ENCODE results near the gene THUMPD3. TPM values are rescaled to one million over a fixed set of nuclear protein-coding genes. Genes with fewer than 3 reads are reported as not detected.

THUMPD3 gene
- total RNA-seq, 4 donors from 2014 or later = 18.8 to 32.1 (median 25.8) TPM

DNA sequence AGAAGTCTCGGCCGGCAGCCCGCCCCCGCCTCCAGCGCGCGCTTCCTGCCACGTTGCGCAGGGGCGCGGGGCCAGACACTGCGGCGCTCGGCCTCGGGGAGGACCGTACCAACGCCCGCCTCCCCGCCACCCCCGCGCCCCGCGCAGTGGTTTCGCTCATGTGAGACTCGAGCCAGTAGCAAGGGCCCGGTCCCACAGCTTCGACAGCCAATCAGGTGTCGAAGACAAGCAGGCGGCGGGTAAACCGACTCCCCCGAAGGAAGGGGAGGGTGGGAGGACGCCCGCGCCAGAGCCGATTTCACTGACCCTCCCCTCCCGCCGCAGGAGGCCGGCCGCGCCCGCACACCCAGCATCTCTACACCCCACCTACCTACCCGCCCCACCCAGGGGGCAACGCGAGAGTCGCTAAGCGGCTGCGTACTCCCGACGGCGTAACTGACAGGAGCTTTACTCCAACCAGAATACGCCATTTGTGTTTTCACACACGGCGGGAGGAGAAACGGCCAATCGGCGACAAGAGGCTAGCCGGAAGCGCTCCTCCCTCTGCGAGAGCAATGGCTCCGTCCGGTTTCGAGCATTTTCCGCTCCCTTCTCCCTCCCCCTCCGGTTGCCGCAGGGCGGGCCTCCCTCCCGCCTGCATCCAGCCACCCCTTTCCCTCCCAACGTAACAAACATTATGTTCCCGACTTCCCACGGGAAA lies 33.9 kb downstream of the THUMPD3 start:
- H3K9me3 ChIP-seq = no peaks in the 10 kb centered on the region
- TF ChIP-seq POLR2AphosphoS5 (IDR thresholded peaks at IDR 0.05) (no peak), POLR2A (IDR thresholded peaks at IDR 0.05) (peak in 1 of 2 donors; percentile 9), EP300 (IDR thresholded peaks at IDR 0.05) (no peak)
- TF ChIP-seq, protein P1, sequence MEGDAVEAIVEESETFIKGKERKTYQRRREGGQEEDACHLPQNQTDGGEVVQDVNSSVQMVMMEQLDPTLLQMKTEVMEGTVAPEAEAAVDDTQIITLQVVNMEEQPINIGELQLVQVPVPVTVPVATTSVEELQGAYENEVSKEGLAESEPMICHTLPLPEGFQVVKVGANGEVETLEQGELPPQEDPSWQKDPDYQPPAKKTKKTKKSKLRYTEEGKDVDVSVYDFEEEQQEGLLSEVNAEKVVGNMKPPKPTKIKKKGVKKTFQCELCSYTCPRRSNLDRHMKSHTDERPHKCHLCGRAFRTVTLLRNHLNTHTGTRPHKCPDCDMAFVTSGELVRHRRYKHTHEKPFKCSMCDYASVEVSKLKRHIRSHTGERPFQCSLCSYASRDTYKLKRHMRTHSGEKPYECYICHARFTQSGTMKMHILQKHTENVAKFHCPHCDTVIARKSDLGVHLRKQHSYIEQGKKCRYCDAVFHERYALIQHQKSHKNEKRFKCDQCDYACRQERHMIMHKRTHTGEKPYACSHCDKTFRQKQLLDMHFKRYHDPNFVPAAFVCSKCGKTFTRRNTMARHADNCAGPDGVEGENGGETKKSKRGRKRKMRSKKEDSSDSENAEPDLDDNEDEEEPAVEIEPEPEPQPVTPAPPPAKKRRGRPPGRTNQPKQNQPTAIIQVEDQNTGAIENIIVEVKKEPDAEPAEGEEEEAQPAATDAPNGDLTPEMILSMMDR (IDR thresholded peaks at IDR 0.05) = peak in 1 of 4 experiments; percentile 8
- WGBS, 2 donors (ENCODE audit: low coverage in 1 of 2) = 1% methylated on average over 17 of the region's 71 CpGs; no CpG with 5 or more reads in 1 of the 2 donors
- H3K36me3 ChIP-seq = peaks cover 0 to 12% of the 10 kb centered on the region in 2 donors
- peak overlapping the region; percentile 54 to 84 for H3K4me3 ChIP-seq
- peaks cover 24 to 73% (median 34%) of the 10 kb centered on the region in 3 donors for H3K4me1 ChIP-seq
- H3K27ac ChIP-seq = peak overlapping the region; percentile 84 to 99 (median 98)
- ATAC-seq = peak; percentile 86
- H3K27me3 ChIP-seq = no peaks in the 10 kb centered on the region

DNA sequence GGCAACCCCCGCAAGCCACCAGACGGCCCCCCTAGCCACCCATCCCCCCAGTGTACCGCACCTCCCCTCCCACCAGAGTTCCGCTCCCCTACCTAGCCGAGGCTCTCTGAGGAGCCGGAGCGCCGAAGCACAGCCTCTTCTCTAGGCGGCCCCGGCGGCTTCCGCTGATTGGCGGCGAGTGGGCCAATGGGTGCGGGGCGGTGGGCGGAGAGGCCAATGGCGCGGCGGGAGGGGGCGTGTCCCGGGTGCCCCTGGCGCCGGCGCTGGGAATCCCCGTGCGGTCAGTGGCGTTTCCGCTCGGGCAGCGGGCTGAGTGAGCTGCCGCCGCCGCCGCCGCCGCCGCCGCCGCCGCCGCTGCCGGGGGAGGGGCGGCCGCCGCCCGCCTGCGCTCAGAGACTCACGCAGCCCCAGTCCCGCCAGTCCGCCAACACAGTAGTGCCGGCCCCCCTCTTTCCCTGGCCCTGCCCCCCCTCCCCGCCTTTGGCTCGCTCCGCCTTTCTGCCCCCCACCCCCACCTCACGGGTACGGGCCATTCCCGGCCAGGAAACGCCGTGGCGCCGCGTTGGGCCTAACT lies 34.6 kb downstream of the THUMPD3 start, which contains the start of gene SETD5:
Gene SETD5 (plus strand): TSS at position 284 of the 574 bp plus-strand sequence. CDS start 31,324 bp downstream, outside the sequence.
- Histone ChIP-seq H3K4me3 (peak within 1 kb of the TSS; percentile 84 to 96), H3K4me1 (peaks cover 29 to 73% (median 40%) of the 10 kb centered on the region in 3 donors)

DNA sequence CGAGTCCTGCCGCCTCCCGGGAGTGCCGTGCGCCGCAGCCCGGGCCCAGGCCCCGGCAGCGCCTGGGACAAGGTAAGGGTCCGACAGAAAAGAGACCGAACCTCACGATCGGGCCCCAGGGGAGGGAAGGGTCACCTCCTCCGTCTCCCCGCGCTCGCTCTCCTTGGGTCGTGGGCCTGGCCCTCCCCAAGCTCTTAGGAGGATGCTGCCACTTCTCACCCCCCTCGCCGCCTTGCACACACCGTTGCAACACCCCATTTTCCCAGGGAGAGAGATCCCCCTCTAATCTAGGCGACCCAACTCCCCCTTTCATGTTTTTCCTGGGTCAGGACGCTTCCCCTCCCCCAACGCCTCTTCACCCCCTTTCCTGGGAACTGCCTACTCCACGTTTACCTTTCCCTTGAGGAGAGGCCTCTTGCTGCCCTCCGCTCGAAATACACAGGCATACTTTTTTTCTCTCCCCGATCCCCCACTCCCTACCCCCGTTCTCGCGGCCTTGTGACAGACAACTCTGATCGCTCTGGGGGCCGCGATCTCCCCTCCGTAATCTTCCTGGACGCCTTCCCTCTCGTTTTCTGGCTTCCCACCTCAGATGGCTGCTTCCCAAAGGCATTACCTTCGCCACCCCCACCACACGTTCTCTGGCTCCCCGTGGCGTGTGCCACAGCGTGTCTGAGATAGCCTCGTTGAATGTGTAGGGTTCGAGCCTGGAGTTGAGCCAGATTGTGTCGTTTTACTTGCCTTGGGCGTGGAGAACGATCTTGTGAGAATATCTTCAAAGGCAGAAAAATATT lies 35.2 kb downstream of the THUMPD3 start:
- no peak for ATAC-seq
- H3K27me3 ChIP-seq = no peaks in the 10 kb centered on the region
- peak overlapping the region; percentile 84 to 96 for H3K4me3 ChIP-seq
- TF ChIP-seq EP300 (IDR thresholded peaks at IDR 0.05) (no peak), POLR2A (IDR thresholded peaks at IDR 0.05) (no peak), POLR2AphosphoS5 (IDR thresholded peaks at IDR 0.05) (no peak)
- TF ChIP-seq, protein P1 (IDR thresholded peaks at IDR 0.05) = no peak
- H3K36me3 ChIP-seq = peaks cover 0 to 10% of the 10 kb centered on the region in 2 donors
- H3K27ac ChIP-seq = peak overlapping the region; percentile 98 to 99 (median 98)
- no peaks in the 10 kb centered on the region for H3K9me3 ChIP-seq
- H3K4me1 ChIP-seq = peaks cover 33 to 73% (median 46%) of the 10 kb centered on the region in 3 donors
- WGBS, 2 donors (ENCODE audit: low coverage in 1 of 2) = 0% methylated on average over 15 to 27 of the region's 47 CpGs

More for the DNA sequence above, 34.6 kb downstream of the THUMPD3 start, which contains the start of gene SETD5:
- peak; percentile 83 for ATAC-seq
- TF ChIP-seq POLR2A (IDR thresholded peaks at IDR 0.05) = peak; percentile 93 to 95
- TF ChIP-seq, protein P1 (IDR thresholded peaks at IDR 0.05) = peak in 1 of 4 experiments; percentile 27
- TF ChIP-seq EP300 (IDR thresholded peaks at IDR 0.05) = no peak
- TF ChIP-seq POLR2AphosphoS5 (IDR thresholded peaks at IDR 0.05) = peak; percentile 99
- H3K36me3 ChIP-seq = peaks cover 0 to 12% of the 10 kb centered on the region in 2 donors
- WGBS, 2 donors (ENCODE audit: low coverage in 1 of 2) = no CpG with 5 or more reads among the region's 63 CpGs
- H3K9me3 ChIP-seq = no peaks in the 10 kb centered on the region
- H3K27ac ChIP-seq = peak within 1 kb of the TSS; percentile 98 to 99 (median 98)
- no peaks in the 10 kb centered on the region for H3K27me3 ChIP-seq

DNA sequence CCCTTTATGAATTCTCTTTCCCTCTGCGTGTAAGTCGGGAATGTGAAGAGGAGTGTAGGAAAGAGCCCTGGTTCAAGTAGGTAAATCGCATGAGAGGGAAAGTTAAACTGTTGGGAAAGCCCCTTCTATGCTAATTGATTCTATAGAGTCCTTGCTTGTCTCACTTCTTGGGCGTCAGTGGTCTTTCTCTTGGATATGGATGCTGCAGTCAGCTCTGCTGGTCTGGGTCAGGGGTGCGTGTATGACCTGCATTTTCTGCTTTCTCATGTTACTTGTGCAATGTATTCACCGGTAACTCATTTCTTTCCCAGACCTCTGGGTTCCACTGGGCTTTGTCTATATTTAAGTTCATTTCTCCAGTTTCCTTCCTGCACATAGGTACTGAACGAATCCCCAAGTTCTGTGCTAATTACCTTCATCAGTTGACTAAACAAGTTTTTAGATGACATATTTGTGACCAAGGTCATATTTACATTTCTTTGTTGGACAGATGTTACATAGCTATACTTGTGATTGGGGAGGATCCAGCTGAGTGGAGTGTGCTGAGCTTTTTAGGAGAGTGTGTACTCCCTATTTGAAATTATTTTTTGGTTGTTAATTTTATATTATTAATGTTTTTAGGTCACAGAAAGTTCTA lies 36.0 kb downstream of the THUMPD3 start:
- Histone ChIP-seq H3K4me1 (peaks cover 40 to 73% (median 46%) of the 10 kb centered on the region in 3 donors), H3K9me3 (no peaks in the 10 kb centered on the region), H3K27me3 (no peaks in the 10 kb centered on the region), H3K27ac (peak overlapping the region; percentile 98 to 99 (median 98)), H3K4me3 (peak overlapping the region; percentile 84 to 96), H3K36me3 (peaks cover 0 to 3% of the 10 kb centered on the region in 2 donors)
- TF ChIP-seq, protein P1 (IDR thresholded peaks at IDR 0.05) = no peak
- TF ChIP-seq POLR2A (IDR thresholded peaks at IDR 0.05) = no peak
- TF ChIP-seq POLR2AphosphoS5 (IDR thresholded peaks at IDR 0.05) = no peak
- no peak for TF ChIP-seq EP300 (IDR thresholded peaks at IDR 0.05)
- no peak for ATAC-seq
- 0 to 1% methylated on average over 7 of the region's 7 CpGs for WGBS, 2 donors (ENCODE audit: low coverage in 1 of 2)
